Upper lobe of left lung (tissue), 6 donors: ENCODE measurements around the gene HOXA10. TPM values are rescaled to one million over a fixed set of nuclear protein-coding genes. Genes with fewer than 3 reads are reported as not detected.

Experiments used
- ATAC-seq, 2 donors: fragments of 200-7000 bp; cut with Tn5 transposase; one replicate each; pipeline ENCODE4 v1.9.1; 2022; ENCODE audit warnings: mild to moderate bottlenecking in 2 of 2, moderate library complexity in 2 of 2; ENCODE audit not compliant: low FRiP score in 2 of 2
- DNase-seq, 2 donors: peaks; one replicate each; pipeline ENCODE4 v3.0.0-alpha.2; 2019 to 2020
- H3K27ac ChIP-seq, 4 donors: fragments of 200-600 bp; sonication (generic); one replicate each; pipeline ENCODE4 v1.5.1; 2016 to 2019
- H3K27me3 ChIP-seq, 4 donors: fragments of 200-600 bp; sonication (generic); one replicate each; pipeline ENCODE4 v1.5.1; 2017 to 2019
- H3K36me3 ChIP-seq, 4 donors: fragments of 200-600 bp; sonication (generic); one replicate each; pipeline ENCODE4 v1.5.1; 2016 to 2019
- H3K4me1 ChIP-seq, 4 donors: fragments of 200-600 bp; sonication (generic); one replicate each; pipeline ENCODE4 v1.5.1; 2018 to 2019
- H3K4me3 ChIP-seq, 4 donors: fragments of 200-600 bp; sonication (generic); one replicate each; pipeline ENCODE4 v1.5.1; 2017 to 2019; ENCODE audit warnings: mild to moderate bottlenecking in 2 of 4, moderate library complexity in 1 of 4
- H3K9me3 ChIP-seq, 4 donors: fragments of 200-600 bp; sonication (generic); one replicate each; pipeline ENCODE4 v1.5.1; 2018 to 2019
- EP300 ChIP-seq, 4 donors: sonication (generic); formaldehyde crosslinking; IDR thresholded peaks; one replicate each; pipeline ENCODE4 v1.5.1; 2017; ENCODE audit warnings: antibody characterized with exemption in 4 of 4, control low read depth in 2 of 4
- POLR2A ChIP-seq, 4 donors: fragments of 450-650 bp; IDR thresholded peaks; one replicate each; pipeline ENCODE4 v1.5.1; 2016 to 2017; ENCODE audit warnings: antibody characterized with exemption in 4 of 4, mild to moderate bottlenecking in 2 of 4
- POLR2AphosphoS5 ChIP-seq, 2 donors: sonication (generic); formaldehyde crosslinking; IDR thresholded peaks; one replicate each; pipeline ENCODE4 v1.5.1; 2017; ENCODE audit warnings: antibody characterized with exemption in 2 of 2
- WGBS, 2 donors: methylation state at CpG; one replicate each; pipeline ENCODE4 v1.1.5; 2017 to 2018; 5-methylcytosine and 5-hydroxymethylcytosine counted together
- total RNA-seq, 6 donors: library from RNA; depleted of rRNA in 4 of 6; stranded (reverse); fragments of >200 nt in 4 of 6; gene quantifications; one replicate each; pipeline versions ENCODE4 v1.1.0 to v1.2.1, GENCODE V29; 2016 to 2021
- TF ChIP-seq, protein P1 (sequence below), 6 experiments: fragments of 450-650 bp in 4 of 6; fragments of 200-600 bp in 2 of 6; sonication (generic) in 2 of 6; IDR thresholded peaks; one replicate each; pipeline ENCODE4 v1.5.1; 2016 to 2019; ENCODE audit warnings: antibody characterized with exemption in 6 of 6
- donor health status: DM: no; HTN: no; CAD: no; lungs with moderate emphysema.
- donor health status: DM: no; HTN: yes; CAD: no; lungs with severe emphysema.

The HOXA10 gene
- total RNA-seq, 6 donors from 2014 or later: 0.15 to 0.24 TPM; not detected in 4

DNA sequence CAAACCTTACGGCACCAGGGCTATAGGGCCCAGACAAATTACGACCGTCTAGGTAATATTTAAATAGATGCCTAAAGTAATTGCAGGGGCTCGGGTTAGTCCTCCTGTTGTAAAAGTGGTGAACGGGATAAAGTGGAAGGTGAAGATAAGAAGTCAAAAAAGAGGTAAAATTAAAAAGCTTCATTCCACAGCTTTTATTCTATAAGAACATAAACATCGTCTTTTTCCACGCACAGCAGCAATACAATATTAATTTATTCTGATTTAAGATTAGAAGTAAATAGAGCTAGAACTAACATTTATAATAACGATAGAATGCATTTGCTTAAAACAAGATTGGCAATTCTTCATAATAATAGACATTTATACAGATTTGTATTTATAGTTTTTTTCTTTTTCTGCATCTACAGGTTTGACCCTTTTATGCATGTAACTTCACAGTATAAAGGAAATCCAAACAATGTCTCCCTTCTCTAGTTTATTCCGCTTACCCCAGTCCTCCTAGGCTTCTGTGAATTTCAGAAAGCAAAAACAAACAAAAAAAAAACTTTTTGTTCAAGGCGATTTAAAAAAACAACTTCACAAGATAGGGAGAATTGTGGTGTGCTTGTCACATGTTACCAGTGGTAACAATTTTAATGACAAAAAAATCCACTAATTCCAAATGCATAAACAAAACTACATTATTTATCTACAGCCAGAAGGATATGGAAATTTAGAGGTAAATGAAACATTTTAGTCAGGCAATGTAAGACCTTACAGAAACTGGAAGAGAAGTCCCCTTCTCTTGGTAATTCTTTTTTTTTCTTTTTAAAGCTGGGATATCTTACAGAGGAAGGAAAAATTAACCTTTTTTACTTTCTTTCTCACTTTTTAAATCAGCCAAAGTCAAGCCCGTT, 3.4 kb downstream of the HOXA10 start:
- Histone ChIP-seq H3K27me3 (peaks cover 2 to 98% (median 84%) of the 10 kb centered on the region in 4 donors), H3K4me1 (peaks cover 24 to 59% (median 46%) of the 10 kb centered on the region in 4 donors), H3K4me3 (peak overlapping the region in 1 of 4 donors; percentile 29), H3K36me3 (no peaks in the 10 kb centered on the region), H3K9me3 (peaks cover 0 to 10% (median 0%) of the 10 kb centered on the region in 4 donors), H3K27ac (no peak overlapping the region)
- ATAC-seq: no peak
- no peak for TF ChIP-seq POLR2A (IDR thresholded peaks at IDR 0.05)
- TF ChIP-seq, protein P1, sequence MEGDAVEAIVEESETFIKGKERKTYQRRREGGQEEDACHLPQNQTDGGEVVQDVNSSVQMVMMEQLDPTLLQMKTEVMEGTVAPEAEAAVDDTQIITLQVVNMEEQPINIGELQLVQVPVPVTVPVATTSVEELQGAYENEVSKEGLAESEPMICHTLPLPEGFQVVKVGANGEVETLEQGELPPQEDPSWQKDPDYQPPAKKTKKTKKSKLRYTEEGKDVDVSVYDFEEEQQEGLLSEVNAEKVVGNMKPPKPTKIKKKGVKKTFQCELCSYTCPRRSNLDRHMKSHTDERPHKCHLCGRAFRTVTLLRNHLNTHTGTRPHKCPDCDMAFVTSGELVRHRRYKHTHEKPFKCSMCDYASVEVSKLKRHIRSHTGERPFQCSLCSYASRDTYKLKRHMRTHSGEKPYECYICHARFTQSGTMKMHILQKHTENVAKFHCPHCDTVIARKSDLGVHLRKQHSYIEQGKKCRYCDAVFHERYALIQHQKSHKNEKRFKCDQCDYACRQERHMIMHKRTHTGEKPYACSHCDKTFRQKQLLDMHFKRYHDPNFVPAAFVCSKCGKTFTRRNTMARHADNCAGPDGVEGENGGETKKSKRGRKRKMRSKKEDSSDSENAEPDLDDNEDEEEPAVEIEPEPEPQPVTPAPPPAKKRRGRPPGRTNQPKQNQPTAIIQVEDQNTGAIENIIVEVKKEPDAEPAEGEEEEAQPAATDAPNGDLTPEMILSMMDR (IDR thresholded peaks at IDR 0.05): no peak
- TF ChIP-seq POLR2AphosphoS5 (IDR thresholded peaks at IDR 0.05): no peak
- no peak for TF ChIP-seq EP300 (IDR thresholded peaks at IDR 0.05)
- no peak for DNase-seq
- WGBS, 2 donors: 23 to 30% methylated on average over 11 of the region's 11 CpGs

DNA sequence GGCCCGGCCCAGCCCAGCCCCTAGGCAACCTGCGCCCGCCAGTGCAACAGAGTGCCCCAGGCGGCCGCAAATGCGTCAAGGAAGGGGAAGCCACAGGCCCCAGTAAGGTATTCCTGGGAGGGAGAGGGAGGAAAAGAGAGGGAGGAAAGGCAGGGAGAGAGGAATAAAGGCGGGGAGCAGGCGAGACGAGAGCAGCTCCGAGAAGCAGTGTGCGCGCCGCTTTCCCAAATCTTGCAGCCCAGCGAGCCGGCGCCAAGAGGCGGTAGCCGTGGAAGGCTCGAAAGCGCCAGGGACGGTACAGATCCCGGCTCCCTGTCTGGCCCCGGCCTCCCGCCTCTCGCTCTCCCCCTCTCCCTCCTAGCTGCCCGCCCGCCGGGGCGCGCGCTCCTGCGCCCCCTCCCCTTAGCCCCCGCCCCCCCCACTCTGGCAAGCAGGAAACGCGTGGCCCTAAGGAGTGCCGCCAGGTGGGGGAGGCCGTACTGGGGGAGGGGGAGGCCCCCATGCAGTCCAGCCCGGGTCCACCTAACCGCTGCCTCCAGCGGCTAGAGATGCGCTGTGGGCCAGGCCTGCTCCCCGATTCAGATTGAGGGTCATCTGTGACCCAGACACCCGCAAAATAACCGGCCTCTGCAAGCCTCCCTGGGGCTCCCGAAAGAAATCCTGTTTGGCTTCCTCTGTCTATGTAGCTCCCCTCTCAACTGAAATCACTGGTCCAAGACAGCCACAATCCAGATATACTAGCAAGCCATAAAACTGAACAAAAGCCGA, 4.3 kb downstream of the HOXA10 start:
- WGBS, 2 donors: 7 to 8% methylated on average over 29 to 32 of the region's 46 CpGs

DNA sequence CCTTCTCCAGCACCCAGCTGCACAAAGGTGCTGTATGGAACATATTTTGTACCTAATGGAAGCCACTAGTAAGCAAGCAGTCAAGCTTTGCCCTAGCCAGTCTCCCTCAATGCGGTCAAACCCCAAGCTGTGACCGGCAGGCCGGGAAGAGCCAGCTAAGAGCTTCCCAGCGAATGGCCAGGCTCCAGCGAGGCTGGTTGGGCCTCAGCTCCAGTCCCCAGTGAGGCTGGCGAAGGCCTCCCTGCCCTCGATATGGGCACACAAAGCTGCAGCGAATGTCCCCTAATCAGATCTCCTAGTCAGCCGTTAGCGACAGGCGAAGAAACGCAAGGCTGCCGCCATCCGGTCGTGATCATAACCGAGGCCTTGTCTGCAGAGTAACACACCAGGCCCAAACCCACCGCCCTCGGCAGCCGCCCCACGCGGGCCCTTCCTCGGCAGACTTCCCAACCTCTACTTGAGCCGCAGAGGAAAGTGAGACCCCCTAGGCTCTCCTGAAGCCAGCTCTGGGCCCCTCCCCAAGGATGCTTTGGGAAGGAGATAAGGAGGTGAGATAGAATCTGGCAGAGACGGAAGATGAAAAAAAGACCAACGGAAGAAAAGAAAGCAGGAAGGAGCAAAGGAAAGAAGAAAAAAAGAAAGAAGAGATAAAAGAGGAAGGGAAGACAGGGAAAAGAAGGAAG, 5.7 kb downstream of the HOXA10 start:
- Histone ChIP-seq H3K27me3 (peaks cover 4 to 94% (median 74%) of the 10 kb centered on the region in 4 donors), H3K36me3 (no peaks in the 10 kb centered on the region), H3K4me3 (no peak overlapping the region), H3K9me3 (peaks cover 0 to 6% (median 0%) of the 10 kb centered on the region in 4 donors), H3K27ac (no peak overlapping the region), H3K4me1 (peaks cover 13 to 61% (median 50%) of the 10 kb centered on the region in 4 donors)
- 28 to 29% methylated on average over 14 to 21 of the region's 25 CpGs for WGBS, 2 donors
- DNase-seq (peak in 1 of 2 donors; percentile 69), ATAC-seq (no peak)
- TF ChIP-seq POLR2AphosphoS5 (IDR thresholded peaks at IDR 0.05) (no peak), POLR2A (IDR thresholded peaks at IDR 0.05) (no peak), EP300 (IDR thresholded peaks at IDR 0.05) (no peak)
- TF ChIP-seq, protein P1 (IDR thresholded peaks at IDR 0.05): no peak

More for the DNA sequence above, 4.3 kb downstream of the HOXA10 start:
- peak in 1 of 2 donors; percentile 67 for DNase-seq
- peaks cover 0 to 10% (median 0%) of the 10 kb centered on the region in 4 donors for H3K9me3 ChIP-seq
- no peak for ATAC-seq
- TF ChIP-seq POLR2AphosphoS5 (IDR thresholded peaks at IDR 0.05) (no peak), EP300 (IDR thresholded peaks at IDR 0.05) (no peak), POLR2A (IDR thresholded peaks at IDR 0.05) (no peak)
- TF ChIP-seq, protein P1 (IDR thresholded peaks at IDR 0.05): no peak
- peaks cover 4 to 97% (median 83%) of the 10 kb centered on the region in 4 donors for H3K27me3 ChIP-seq
- H3K4me3 ChIP-seq: peak overlapping the region in 2 of 4 donors; percentile 0 to 29
- H3K36me3 ChIP-seq: no peaks in the 10 kb centered on the region
- peaks cover 24 to 65% (median 53%) of the 10 kb centered on the region in 4 donors for H3K4me1 ChIP-seq
- no peak overlapping the region for H3K27ac ChIP-seq

DNA sequence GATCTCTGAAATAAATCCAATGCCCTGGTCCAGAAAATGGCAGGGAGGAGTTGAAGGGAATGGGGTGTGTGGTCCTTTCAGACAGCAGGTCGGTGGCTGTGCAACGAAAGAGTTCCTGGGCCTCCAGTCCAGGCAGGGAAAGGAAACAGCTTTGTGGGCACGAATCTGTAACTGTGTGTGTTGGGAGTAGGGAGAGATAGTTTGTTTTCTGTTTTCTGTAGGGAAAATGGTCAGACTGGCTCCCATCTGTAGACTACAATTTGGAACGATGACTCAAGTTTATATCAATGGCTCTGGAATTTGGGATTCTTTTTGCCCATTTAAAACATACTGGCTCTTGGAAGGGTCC, 6.2 kb downstream of the HOXA10 start:
- peaks cover 4 to 89% (median 69%) of the 10 kb centered on the region in 4 donors for H3K27me3 ChIP-seq
- no peak overlapping the region for H3K4me3 ChIP-seq
- no peak for TF ChIP-seq POLR2A (IDR thresholded peaks at IDR 0.05)
- TF ChIP-seq POLR2AphosphoS5 (IDR thresholded peaks at IDR 0.05): no peak
- TF ChIP-seq, protein P1 (IDR thresholded peaks at IDR 0.05): no peak
- TF ChIP-seq EP300 (IDR thresholded peaks at IDR 0.05): no peak
- H3K36me3 ChIP-seq: no peaks in the 10 kb centered on the region
- H3K4me1 ChIP-seq: peaks cover 8 to 56% (median 45%) of the 10 kb centered on the region in 4 donors
- DNase-seq (no peak), ATAC-seq (no peak)
- H3K9me3 ChIP-seq: peaks cover 0 to 5% (median 0%) of the 10 kb centered on the region in 4 donors
- no peak overlapping the region for H3K27ac ChIP-seq
- WGBS, 2 donors: 22 to 39% methylated on average over 4 of the region's 4 CpGs
